Neuronal stem cell (in vitro differentiated cells): ENCODE data around the gene ZBTB26.

Source experiments
- DNase-seq: peaks from one replicate; pipeline ENCODE4 v3.0.0-alpha.2; 2013; ENCODE audit warnings: low spot score
- H2AFZ ChIP-seq: one replicate; pipeline ENCODE4 v1.6.1; 2013; ENCODE audit warnings: mild to moderate bottlenecking, low read length, inconsistent platforms
- H2AK5ac ChIP-seq: 2 replicates; pipeline ENCODE4 v1.6.1; 2013; ENCODE audit warnings: low read depth, mild to moderate bottlenecking, inconsistent platforms, low read length, moderate library complexity, mixed read lengths
- H2BK120ac ChIP-seq: 2 replicates; pipeline ENCODE4 v1.6.1; 2013; ENCODE audit warnings: low read depth, mild to moderate bottlenecking, inconsistent platforms, low read length, moderate library complexity, mixed read lengths
- H2BK12ac ChIP-seq: one replicate; pipeline ENCODE4 v1.6.1; 2013; ENCODE audit warnings: low read length, inconsistent platforms
- H2BK15ac ChIP-seq: 2 replicates; pipeline ENCODE4 v1.6.1; 2013; ENCODE audit warnings: mild to moderate bottlenecking, low read length, inconsistent platforms, mixed read lengths
- H2BK5ac ChIP-seq: one replicate; pipeline ENCODE4 v1.6.1; 2013; ENCODE audit warnings: inconsistent platforms, mild to moderate bottlenecking, low read length, moderate library complexity
- H3K14ac ChIP-seq: one replicate; pipeline ENCODE4 v1.6.1; 2013; ENCODE audit warnings: low read length, inconsistent platforms
- H3K18ac ChIP-seq: 2 replicates; pipeline ENCODE4 v1.6.1; 2013; ENCODE audit warnings: low read length, inconsistent platforms
- H3K23ac ChIP-seq: 2 replicates; pipeline ENCODE4 v1.6.1; 2013; ENCODE audit warnings: low read depth, mild to moderate bottlenecking, mixed read lengths, low read length, inconsistent platforms; ENCODE audit not compliant: poor library complexity
- H3K27ac ChIP-seq: replicated peaks from 3 replicates; pipeline ENCODE4 v1.5.1; 2013; ENCODE audit warnings: low read length, inconsistent platforms
- H3K27me3 ChIP-seq, 3 experiments: 2 replicates each; pipeline ENCODE4 v1.6.1; 2013; ENCODE audit warnings: low read length in 3 of 3, mild to moderate bottlenecking in 2 of 3, inconsistent platforms in 1 of 3, low read depth in 1 of 3, mixed read lengths in 1 of 3, moderate library complexity in 1 of 3; ENCODE audit not compliant: control insufficient read depth in 3 of 3, insufficient read depth in 3 of 3
- H3K36me3 ChIP-seq, 2 donors: replicated peaks in 1 of 2; 2 replicates each; pipeline ENCODE4 v1.6.1; 2013; ENCODE audit warnings: low read length in 2 of 2; ENCODE audit not compliant: control insufficient read depth in 2 of 2, insufficient read depth in 2 of 2
- H3K4ac ChIP-seq: 2 replicates; pipeline ENCODE4 v1.6.1; 2013; ENCODE audit warnings: inconsistent platforms, mild to moderate bottlenecking, low read length, moderate library complexity
- H3K4me1 ChIP-seq, 2 donors: 1 replicate in 1 of 2; 2 replicates in 1 of 2; pipeline ENCODE4 v1.6.1; 2013; ENCODE audit warnings: low read length in 2 of 2, low read depth in 1 of 2; ENCODE audit not compliant: control insufficient read depth in 2 of 2, insufficient read depth in 1 of 2
- H3K4me2 ChIP-seq: one replicate; pipeline ENCODE4 v1.6.1; 2013; ENCODE audit warnings: mild to moderate bottlenecking, low read length, inconsistent platforms; ENCODE audit not compliant: insufficient read depth, poor library complexity, severe bottlenecking
- H3K4me3 ChIP-seq, 2 donors: 2 replicates each; pipeline ENCODE4 v1.5.1; 2013; ENCODE audit warnings: low read length in 2 of 2, mild to moderate bottlenecking in 2 of 2, inconsistent platforms in 1 of 2, moderate library complexity in 1 of 2
- H3K79me1 ChIP-seq: one replicate; pipeline ENCODE4 v1.6.1; 2013; ENCODE audit warnings: low read depth, mild to moderate bottlenecking, inconsistent platforms, low read length, moderate library complexity
- H3K9ac ChIP-seq: one replicate; pipeline ENCODE4 v1.6.1; 2013; ENCODE audit warnings: mild to moderate bottlenecking, low read depth, low read length, inconsistent platforms; ENCODE audit not compliant: poor library complexity
- H3K9me3 ChIP-seq, 2 donors: replicated peaks in 1 of 2; 2 replicates each; pipeline versions ENCODE3 to v1.6.1; 2013; ENCODE audit warnings: low read length in 2 of 2, mild to moderate bottlenecking in 2 of 2, inconsistent platforms in 1 of 2, low read depth in 1 of 2, mixed read lengths in 1 of 2, moderate library complexity in 1 of 2; ENCODE audit not compliant: control insufficient read depth in 2 of 2, insufficient read depth in 1 of 2
- H4K8ac ChIP-seq: one replicate; pipeline ENCODE4 v1.6.1; 2013; ENCODE audit warnings: low read depth, mild to moderate bottlenecking, inconsistent platforms, low read length, moderate library complexity
- H4K91ac ChIP-seq: one replicate; pipeline ENCODE4 v1.6.1; 2013; ENCODE audit warnings: low read length, low read depth, mild to moderate bottlenecking, inconsistent platforms; ENCODE audit not compliant: poor library complexity
- WGBS, 2 donors: extraction: QIAGEN DNeasy Blood & Tissue Kit; methylation state at CpG; one replicate each; pipeline ENCODE4 v1.1.7; 2013; ENCODE audit warnings: missing lambda C conversion rate in 2 of 2, mixed read lengths in 1 of 2; ENCODE audit not compliant: insufficient read length in 2 of 2, insufficient replicate concordance in 1 of 2; ENCODE audit errors: extremely low coverage in 2 of 2; 5-methylcytosine and 5-hydroxymethylcytosine counted together

ZBTB26 gene

GRCh38 chr9:122950263-122950662, 19.0 kb upstream of the ZBTB26 start:
- H3K18ac ChIP-seq: no peak overlapping the region
- H2BK5ac ChIP-seq: no peak overlapping the region
- no peak for DNase-seq
- H3K14ac ChIP-seq: no peak overlapping the region
- H3K27me3 ChIP-seq: no peaks in the 10 kb centered on the region
- no peak overlapping the region for H2BK15ac ChIP-seq
- H4K8ac ChIP-seq: no peak overlapping the region
- no peak overlapping the region for H3K27ac ChIP-seq
- H3K4ac ChIP-seq: no peak overlapping the region
- no peak overlapping the region for H3K23ac ChIP-seq
- no peak overlapping the region for H2AK5ac ChIP-seq
- H2BK120ac ChIP-seq: no peak overlapping the region
- H2AFZ ChIP-seq: no peak overlapping the region
- H3K4me3 ChIP-seq: no peak overlapping the region
- H3K36me3 ChIP-seq: peaks cover 0 to 14% of the 10 kb centered on the region in 2 donors
- H3K4me1 ChIP-seq: peaks cover 3 to 10% of the 10 kb centered on the region in 2 donors
- no peak overlapping the region for H2BK12ac ChIP-seq
- H3K9me3 ChIP-seq: peaks cover 0 to 3% of the 10 kb centered on the region in 2 donors
- H3K9ac ChIP-seq: no peak overlapping the region
- no peak overlapping the region for H4K91ac ChIP-seq
- H3K4me2 ChIP-seq: no peak overlapping the region
- H3K79me1 ChIP-seq: peaks cover 3% of the 10 kb centered on the region
- WGBS, 2 donors: no CpG with 5 or more reads among the region's 3 CpGs

GRCh38 chr9:122949696-122950095, 18.4 kb upstream of the ZBTB26 start:
- Histone ChIP-seq H3K27me3 (no peaks in the 10 kb centered on the region), H3K18ac (no peak overlapping the region), H2BK120ac (no peak overlapping the region), H4K91ac (no peak overlapping the region), H3K36me3 (peaks cover 0 to 14% of the 10 kb centered on the region in 2 donors), H3K9me3 (peaks cover 0 to 3% of the 10 kb centered on the region in 2 donors), H3K4me2 (no peak overlapping the region), H3K9ac (no peak overlapping the region), H2BK15ac (no peak overlapping the region), H3K23ac (no peak overlapping the region), H3K79me1 (peaks cover 3% of the 10 kb centered on the region), H3K4me3 (no peak overlapping the region), H3K4me1 (peaks cover 3 to 10% of the 10 kb centered on the region in 2 donors), H3K27ac (no peak overlapping the region), H2AK5ac (no peak overlapping the region), H2BK5ac (no peak overlapping the region), H2AFZ (no peak overlapping the region), H3K14ac (no peak overlapping the region), H2BK12ac (no peak overlapping the region), H3K4ac (no peak overlapping the region), H4K8ac (no peak overlapping the region)
- no peak for DNase-seq
- WGBS, 2 donors: no CpG with 5 or more reads among the region's 1 CpG

- H3K23ac ChIP-seq: no peak overlapping the region
- no peaks in the 10 kb centered on the region for H3K27me3 ChIP-seq
- H3K4me2 ChIP-seq: no peak overlapping the region
- no peak overlapping the region for H3K4me3 ChIP-seq
- no peak overlapping the region for H2AFZ ChIP-seq
- H2BK5ac ChIP-seq: no peak overlapping the region
- peaks cover 3% of the 10 kb centered on the region for H3K79me1 ChIP-seq
- no peak overlapping the region for H2BK15ac ChIP-seq
- peaks cover 3 to 10% of the 10 kb centered on the region in 2 donors for H3K4me1 ChIP-seq
- no peak overlapping the region for H2BK120ac ChIP-seq
- peaks cover 0 to 20% of the 10 kb centered on the region in 2 donors for H3K36me3 ChIP-seq
- H3K4ac ChIP-seq: no peak overlapping the region
- DNase-seq: no peak
- no peak overlapping the region for H4K8ac ChIP-seq
- H3K18ac ChIP-seq: no peak overlapping the region
- WGBS, 2 donors: no CpG with 5 or more reads among the region's 3 CpGs
- no peak overlapping the region for H3K9ac ChIP-seq
- no peak overlapping the region for H2AK5ac ChIP-seq
- H2BK12ac ChIP-seq: no peak overlapping the region
- peaks cover 0 to 3% of the 10 kb centered on the region in 2 donors for H3K9me3 ChIP-seq
- H3K27ac ChIP-seq: no peak overlapping the region
- no peak overlapping the region for H4K91ac ChIP-seq
- H3K14ac ChIP-seq: no peak overlapping the region
These were observed 17.0 kb upstream of the ZBTB26 start for GRCh38 chr9:122948313-122948712.

- H3K9ac ChIP-seq: no peak overlapping the region
- H3K14ac ChIP-seq: no peak overlapping the region
- no peak overlapping the region for H3K18ac ChIP-seq
- H2BK15ac ChIP-seq: no peak overlapping the region
- peaks cover 1% of the 10 kb centered on the region for H3K79me1 ChIP-seq
- no peak overlapping the region for H4K91ac ChIP-seq
- no peak overlapping the region for H3K4ac ChIP-seq
- no peak overlapping the region for H3K27ac ChIP-seq
- no peak for DNase-seq
- peaks cover 3 to 10% of the 10 kb centered on the region in 2 donors for H3K4me1 ChIP-seq
- no peak overlapping the region for H2AK5ac ChIP-seq
- H3K9me3 ChIP-seq: no peaks in the 10 kb centered on the region
- no peak overlapping the region for H2BK120ac ChIP-seq
- no CpG with 5 or more reads among the region's 1 CpG for WGBS, 2 donors
- no peak overlapping the region for H3K4me2 ChIP-seq
- no peaks in the 10 kb centered on the region for H3K27me3 ChIP-seq
- H2BK12ac ChIP-seq: no peak overlapping the region
- no peak overlapping the region for H2AFZ ChIP-seq
- no peak overlapping the region for H3K23ac ChIP-seq
- H4K8ac ChIP-seq: no peak overlapping the region
- peaks cover 0 to 20% of the 10 kb centered on the region in 2 donors for H3K36me3 ChIP-seq
- no peak overlapping the region for H3K4me3 ChIP-seq
- H2BK5ac ChIP-seq: no peak overlapping the region
These were observed 15.2 kb upstream of the ZBTB26 start for GRCh38 chr9:122946461-122947005.
